CD4-positive, alpha-beta T cell treated with Interleukin-17A for 1 hour (primary cell): ENCODE data around the gene CACFD1.

Source experiments
- DNase-seq: peaks from one replicate; pipeline ENCODE4 v3.0.0-alpha.2; 2020

Gene CACFD1

GRCh38 chr9:133484671-133485437, 25.1 kb downstream of the CACFD1 start:
- no peak for DNase-seq

GRCh38 chr9:133485531-133486260, 25.9 kb downstream of the CACFD1 start:
- no peak for DNase-seq

- DNase-seq: no peak
Observed at GRCh38 chr9:133487331-133487725, 27.6 kb downstream of the CACFD1 start.

- no peak for DNase-seq
Observed at GRCh38 chr9:133488686-133489252, 29.0 kb downstream of the CACFD1 start.

GRCh38 chr9:133489253-133490190, 29.7 kb downstream of the CACFD1 start:
- DNase-seq: no peak

GRCh38 chr9:133490201-133490681, 30.5 kb downstream of the CACFD1 start:
- no peak for DNase-seq

GRCh38 chr9:133490865-133491655, 31.3 kb downstream of the CACFD1 start:
- DNase-seq: no peak

GRCh38 chr9:133491656-133491925, 31.8 kb downstream of the CACFD1 start:
- no peak for DNase-seq

- DNase-seq: no peak
Observed at GRCh38 chr9:133492061-133493021, 32.6 kb downstream of the CACFD1 start.

- DNase-seq: no peak
Observed at GRCh38 chr9:133493428-133493827, 33.6 kb downstream of the CACFD1 start.

GRCh38 chr9:133493845-133494540, 34.2 kb downstream of the CACFD1 start:
- DNase-seq: no peak

GRCh38 chr9:133494636-133495326, 35.0 kb downstream of the CACFD1 start:
- DNase-seq: no peak

GRCh38 chr9:133495327-133496293, 35.8 kb downstream of the CACFD1 start:
- DNase-seq: no peak

- DNase-seq: no peak
Observed at GRCh38 chr9:133496861-133497842, 37.4 kb downstream of the CACFD1 start.

- DNase-seq: no peak
Observed at GRCh38 chr9:133499132-133499891, 39.5 kb downstream of the CACFD1 start.

- DNase-seq: no peak
Observed at GRCh38 chr9:133499892-133500270, 40.1 kb downstream of the CACFD1 start.
